ENCODE data around the gene UBA1. TPM values are rescaled to one million over a fixed set of nuclear protein-coding genes. Genes with fewer than 3 reads are reported as not detected.

Gene UBA1
- total and polyA plus RNA-seq, 4 donors: 115 to 319 (median 219) TPM

GRCh38 chrX:47176101-47176740, 17.4 kb upstream of the UBA1 start:
- Histone ChIP-seq H3K36me3 (ENCODE audit: control insufficient read depth, insufficient read depth, low read length) (peaks cover 92% of the 10 kb centered on the region), H3K9me3 (ENCODE audit: control insufficient read depth, insufficient read depth, low read length) (no peaks in the 10 kb centered on the region), H3K27me3 (ENCODE audit: control insufficient read depth, insufficient read depth, low read length) (peaks cover 51% of the 10 kb centered on the region), H3K4me3 (ENCODE audit: low read depth, low read length) (no peak overlapping the region), H3K4me1 (ENCODE audit: control insufficient read depth, insufficient read depth, low read length) (no peaks in the 10 kb centered on the region), H3K27ac (ENCODE audit: low read depth, low read length) (no peak overlapping the region)
- no peak for DNase-seq (ENCODE audit: low read depth in 4 of 6, low spot score in 6 of 6)
- 80% methylated on average over 19 of the region's 23 CpGs for WGBS (ENCODE audit: insufficient coverage)

GRCh38 chrX:47177079-47177478, 16.6 kb upstream of the UBA1 start:
- 41% methylated on average over 2 of the region's 2 CpGs for WGBS (ENCODE audit: insufficient coverage)
- Histone ChIP-seq H3K4me1 (ENCODE audit: control insufficient read depth, insufficient read depth, low read length) (no peaks in the 10 kb centered on the region), H3K27me3 (ENCODE audit: control insufficient read depth, insufficient read depth, low read length) (peaks cover 52% of the 10 kb centered on the region), H3K27ac (ENCODE audit: low read depth, low read length) (no peak overlapping the region), H3K4me3 (ENCODE audit: low read depth, low read length) (no peak overlapping the region), H3K36me3 (ENCODE audit: control insufficient read depth, insufficient read depth, low read length) (peaks cover 93% of the 10 kb centered on the region), H3K9me3 (ENCODE audit: control insufficient read depth, insufficient read depth, low read length) (no peaks in the 10 kb centered on the region)
- no peak for DNase-seq (ENCODE audit: low read depth in 4 of 6, low spot score in 6 of 6)

- Histone ChIP-seq H3K27ac (ENCODE audit: low read depth, low read length) (no peak overlapping the region), H3K36me3 (ENCODE audit: control insufficient read depth, insufficient read depth, low read length) (peaks cover 87% of the 10 kb centered on the region)
- WGBS (ENCODE audit: insufficient coverage): 82% methylated on average over 5 of the region's 5 CpGs
Observed at GRCh38 chrX:47178337-47178736, 15.3 kb upstream of the UBA1 start.

GRCh38 chrX:47179221-47179927, 14.3 kb upstream of the UBA1 start:
- H3K27me3 ChIP-seq (ENCODE audit: control insufficient read depth, insufficient read depth, low read length): peaks cover 53% of the 10 kb centered on the region
- WGBS (ENCODE audit: insufficient coverage): 69% methylated on average over 14 of the region's 14 CpGs
- H3K27ac ChIP-seq (ENCODE audit: low read depth, low read length): no peak overlapping the region
- H3K9me3 ChIP-seq (ENCODE audit: control insufficient read depth, insufficient read depth, low read length): no peaks in the 10 kb centered on the region
- H3K4me3 ChIP-seq (ENCODE audit: low read depth, low read length): no peak overlapping the region
- H3K4me1 ChIP-seq (ENCODE audit: control insufficient read depth, insufficient read depth, low read length): no peaks in the 10 kb centered on the region
- H3K36me3 ChIP-seq (ENCODE audit: control insufficient read depth, insufficient read depth, low read length): peaks cover 85% of the 10 kb centered on the region
- no peak for DNase-seq (ENCODE audit: low read depth in 4 of 6, low spot score in 6 of 6)

More at GRCh38 chrX:47178337-47178736, 15.3 kb upstream of the UBA1 start:
- Histone ChIP-seq H3K4me3 (ENCODE audit: low read depth, low read length) (no peak overlapping the region), H3K4me1 (ENCODE audit: control insufficient read depth, insufficient read depth, low read length) (no peaks in the 10 kb centered on the region), H3K27me3 (ENCODE audit: control insufficient read depth, insufficient read depth, low read length) (peaks cover 52% of the 10 kb centered on the region), H3K9me3 (ENCODE audit: control insufficient read depth, insufficient read depth, low read length) (no peaks in the 10 kb centered on the region)
- DNase-seq (ENCODE audit: low read depth in 4 of 6, low spot score in 6 of 6): no peak

- Histone ChIP-seq H3K4me3 (ENCODE audit: low read depth, low read length) (no peak overlapping the region), H3K36me3 (ENCODE audit: control insufficient read depth, insufficient read depth, low read length) (peaks cover 85% of the 10 kb centered on the region), H3K27me3 (ENCODE audit: control insufficient read depth, insufficient read depth, low read length) (peaks cover 53% of the 10 kb centered on the region), H3K4me1 (ENCODE audit: control insufficient read depth, insufficient read depth, low read length) (no peaks in the 10 kb centered on the region), H3K27ac (ENCODE audit: low read depth, low read length) (no peak overlapping the region), H3K9me3 (ENCODE audit: control insufficient read depth, insufficient read depth, low read length) (no peaks in the 10 kb centered on the region)
- no peak for DNase-seq (ENCODE audit: low read depth in 4 of 6, low spot score in 6 of 6)
- WGBS (ENCODE audit: insufficient coverage): 90% methylated on average over 17 of the region's 18 CpGs
Observed at GRCh38 chrX:47179928-47180255, 13.7 kb upstream of the UBA1 start.

DNA sequence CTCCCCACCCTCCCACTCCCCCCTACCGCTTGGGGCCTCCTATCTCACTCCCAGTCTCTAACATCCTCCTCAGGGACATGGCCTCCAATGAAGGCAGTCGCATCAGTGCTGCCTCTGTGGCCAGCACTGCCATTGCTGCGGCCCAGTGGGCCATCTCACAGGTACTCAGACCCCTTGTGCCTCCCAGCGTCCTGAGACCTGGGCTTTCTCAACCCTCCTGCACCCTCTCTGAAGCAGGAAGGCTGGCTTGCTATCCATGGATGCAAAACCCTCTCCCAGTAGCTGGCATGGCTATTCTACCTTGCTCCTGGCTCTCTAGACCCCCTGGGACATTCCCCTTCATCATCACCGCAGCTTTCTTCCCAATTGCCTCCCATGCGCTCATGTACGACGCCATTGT, 13.3 kb upstream of the UBA1 start:
- no peak overlapping the region for H3K4me3 ChIP-seq (ENCODE audit: low read depth, low read length)
- no peak for DNase-seq (ENCODE audit: low read depth in 4 of 6, low spot score in 6 of 6)
- H3K27ac ChIP-seq (ENCODE audit: low read depth, low read length): no peak overlapping the region
- peaks cover 52% of the 10 kb centered on the region for H3K27me3 ChIP-seq (ENCODE audit: control insufficient read depth, insufficient read depth, low read length)
- 67% methylated on average over 4 of the region's 8 CpGs for WGBS (ENCODE audit: insufficient coverage)
- no peaks in the 10 kb centered on the region for H3K4me1 ChIP-seq (ENCODE audit: control insufficient read depth, insufficient read depth, low read length)
- H3K36me3 ChIP-seq (ENCODE audit: control insufficient read depth, insufficient read depth, low read length): peaks cover 85% of the 10 kb centered on the region
- no peaks in the 10 kb centered on the region for H3K9me3 ChIP-seq (ENCODE audit: control insufficient read depth, insufficient read depth, low read length)

GRCh38 chrX:47181301-47181700, 12.3 kb upstream of the UBA1 start:
- Histone ChIP-seq H3K36me3 (ENCODE audit: control insufficient read depth, insufficient read depth, low read length) (peaks cover 85% of the 10 kb centered on the region), H3K4me3 (ENCODE audit: low read depth, low read length) (no peak overlapping the region), H3K27ac (ENCODE audit: low read depth, low read length) (no peak overlapping the region), H3K27me3 (ENCODE audit: control insufficient read depth, insufficient read depth, low read length) (peaks cover 49% of the 10 kb centered on the region), H3K9me3 (ENCODE audit: control insufficient read depth, insufficient read depth, low read length) (no peaks in the 10 kb centered on the region), H3K4me1 (ENCODE audit: control insufficient read depth, insufficient read depth, low read length) (no peaks in the 10 kb centered on the region)
- DNase-seq (ENCODE audit: low read depth in 4 of 6, low spot score in 6 of 6): no peak
- 95% methylated on average over 9 of the region's 10 CpGs for WGBS (ENCODE audit: insufficient coverage)

DNA sequence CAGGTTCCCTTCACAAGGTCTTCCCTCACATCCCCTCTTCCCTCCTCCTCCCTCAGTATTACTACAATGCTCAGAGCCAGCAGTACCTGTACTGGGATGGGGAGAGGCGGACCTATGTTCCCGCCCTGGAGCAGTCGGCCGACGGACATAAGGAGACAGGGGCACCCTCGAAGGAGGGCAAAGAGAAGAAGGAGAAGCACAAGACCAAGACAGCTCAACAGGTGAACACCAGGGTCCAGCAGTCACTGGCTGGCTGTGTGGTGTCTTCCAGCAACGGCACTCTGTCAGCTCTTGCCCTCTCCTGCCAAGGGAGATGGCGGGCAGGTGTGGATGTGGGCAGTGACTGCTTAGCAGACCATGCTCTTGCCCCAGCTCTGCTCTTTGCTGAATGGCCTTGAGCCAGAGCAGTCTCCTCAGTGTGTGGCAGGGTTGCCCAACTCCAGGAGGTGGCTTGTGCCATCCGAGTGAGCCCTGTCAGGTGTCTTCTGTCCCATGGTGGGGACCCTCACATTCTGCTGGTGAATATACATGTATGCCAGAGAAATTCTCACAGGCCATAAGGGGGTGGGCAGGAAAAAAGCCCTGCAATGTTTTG, 11.4 kb upstream of the UBA1 start:
- H3K27ac ChIP-seq (ENCODE audit: low read depth, low read length): no peak overlapping the region
- H3K4me1 ChIP-seq (ENCODE audit: control insufficient read depth, insufficient read depth, low read length): no peaks in the 10 kb centered on the region
- 87% methylated on average over 8 of the region's 9 CpGs for WGBS (ENCODE audit: insufficient coverage)
- peaks cover 52% of the 10 kb centered on the region for H3K27me3 ChIP-seq (ENCODE audit: control insufficient read depth, insufficient read depth, low read length)
- peaks cover 87% of the 10 kb centered on the region for H3K36me3 ChIP-seq (ENCODE audit: control insufficient read depth, insufficient read depth, low read length)
- H3K9me3 ChIP-seq (ENCODE audit: control insufficient read depth, insufficient read depth, low read length): no peaks in the 10 kb centered on the region
- no peak overlapping the region for H3K4me3 ChIP-seq (ENCODE audit: low read depth, low read length)
- no peak for DNase-seq (ENCODE audit: low read depth in 4 of 6, low spot score in 6 of 6)

GRCh38 chrX:47184486-47184885, 9.1 kb upstream of the UBA1 start:
- Histone ChIP-seq H3K27me3 (ENCODE audit: control insufficient read depth, insufficient read depth, low read length) (peaks cover 45% of the 10 kb centered on the region), H3K4me3 (ENCODE audit: low read depth, low read length) (no peak overlapping the region), H3K36me3 (ENCODE audit: control insufficient read depth, insufficient read depth, low read length) (peaks cover 67% of the 10 kb centered on the region), H3K27ac (ENCODE audit: low read depth, low read length) (no peak overlapping the region), H3K4me1 (ENCODE audit: control insufficient read depth, insufficient read depth, low read length) (no peaks in the 10 kb centered on the region), H3K9me3 (ENCODE audit: control insufficient read depth, insufficient read depth, low read length) (no peaks in the 10 kb centered on the region)
- WGBS (ENCODE audit: insufficient coverage): 76% methylated on average over 3 of the region's 4 CpGs
- DNase-seq (ENCODE audit: low read depth in 4 of 6, low spot score in 6 of 6): no peak

DNA sequence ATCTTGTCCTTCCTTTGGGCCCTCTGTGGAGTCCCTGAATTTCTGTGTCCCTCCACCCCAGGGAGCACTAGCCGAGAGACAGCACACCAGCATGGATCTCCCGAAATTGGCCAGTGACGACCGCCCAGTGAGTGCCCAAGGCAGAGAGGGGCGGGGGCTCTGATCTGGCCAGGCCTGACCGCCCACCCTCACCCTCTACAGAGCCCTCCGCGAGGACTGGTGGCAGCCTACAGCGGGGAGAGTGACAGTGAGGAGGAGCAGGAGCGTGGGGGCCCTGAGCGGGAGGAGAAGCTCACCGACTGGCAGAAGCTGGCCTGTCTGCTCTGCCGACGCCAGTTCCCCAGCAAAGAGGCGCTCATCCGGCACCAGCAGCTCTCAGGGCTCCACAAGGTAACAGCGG, 8.4 kb upstream of the UBA1 start:
- Histone ChIP-seq H3K9me3 (ENCODE audit: control insufficient read depth, insufficient read depth, low read length) (no peaks in the 10 kb centered on the region), H3K27ac (ENCODE audit: low read depth, low read length) (no peak overlapping the region), H3K4me3 (ENCODE audit: low read depth, low read length) (no peak overlapping the region), H3K27me3 (ENCODE audit: control insufficient read depth, insufficient read depth, low read length) (peaks cover 48% of the 10 kb centered on the region), H3K4me1 (ENCODE audit: control insufficient read depth, insufficient read depth, low read length) (peaks cover 2% of the 10 kb centered on the region), H3K36me3 (ENCODE audit: control insufficient read depth, insufficient read depth, low read length) (peaks cover 60% of the 10 kb centered on the region)
- DNase-seq (ENCODE audit: low read depth in 4 of 6, low spot score in 6 of 6): no peak
- WGBS (ENCODE audit: insufficient coverage): 78% methylated on average over 9 of the region's 17 CpGs

Measured in spinal cord (tissue), 10 donors.